Muscle of back (tissue), 11 donors: ENCODE data around the gene DRC7. TPM values are rescaled to one million over a fixed set of nuclear protein-coding genes. Genes with fewer than 3 reads are reported as not detected.

Experiments used
- DNase-seq, 3 donors: peaks; one replicate each; pipeline versions ENCODE4 v3.0.0 to v3.0.0-alpha.2; 2013
- polyA plus RNA-seq, 10 donors: library from polyadenylated mRNA; unstranded; fragments of 120-200 nt; gene quantifications; one replicate each; pipeline ENCODE4 v1.2.1, GENCODE V29; 2013; ENCODE audit not compliant: insufficient read length in 10 of 10

DRC7 gene
- polyA plus RNA-seq, 10 donors = 0.07 to 0.23 (median 0.15) TPM; not detected in 6

DNA sequence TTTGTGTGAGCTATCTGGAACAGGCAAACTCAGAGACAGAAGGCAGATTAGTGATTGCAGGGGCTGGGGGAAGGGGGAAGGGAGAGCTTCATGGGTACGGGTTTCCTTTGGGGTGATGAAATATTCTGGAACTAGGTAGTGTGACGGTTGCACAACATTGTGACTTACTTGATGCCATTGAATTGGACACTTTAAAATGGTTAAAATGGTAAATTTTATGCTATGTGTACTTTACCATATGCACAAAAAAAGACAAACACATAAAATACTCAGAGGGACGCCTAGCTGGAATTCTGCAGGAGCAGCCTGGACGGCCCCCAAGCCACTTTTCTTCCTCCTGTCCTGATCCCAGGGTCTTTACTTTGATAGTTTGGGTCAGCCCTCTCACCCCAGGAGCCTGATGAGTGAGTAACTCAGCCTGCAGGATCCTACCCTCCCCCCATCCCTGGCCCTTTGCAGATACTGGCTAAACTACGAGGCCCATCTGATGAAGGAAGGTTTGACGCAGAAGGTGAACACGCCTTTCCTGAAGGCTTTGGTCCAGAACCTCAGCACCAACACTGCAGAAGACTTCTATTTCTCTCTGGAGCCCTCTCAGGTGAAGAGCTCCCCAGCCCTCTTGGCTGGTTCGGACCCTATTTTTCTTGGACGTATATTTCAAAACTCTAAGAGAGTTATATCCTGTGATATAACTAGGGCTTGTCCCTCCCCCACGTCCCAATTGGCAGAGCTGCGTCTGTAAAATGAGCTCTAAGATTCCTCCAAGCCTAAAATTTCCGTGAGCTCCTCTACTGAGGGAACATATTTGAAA lies 18.7 kb upstream of the DRC7 start:
- DNase-seq = peak; percentile 18 to 82 (median 57)

DNA sequence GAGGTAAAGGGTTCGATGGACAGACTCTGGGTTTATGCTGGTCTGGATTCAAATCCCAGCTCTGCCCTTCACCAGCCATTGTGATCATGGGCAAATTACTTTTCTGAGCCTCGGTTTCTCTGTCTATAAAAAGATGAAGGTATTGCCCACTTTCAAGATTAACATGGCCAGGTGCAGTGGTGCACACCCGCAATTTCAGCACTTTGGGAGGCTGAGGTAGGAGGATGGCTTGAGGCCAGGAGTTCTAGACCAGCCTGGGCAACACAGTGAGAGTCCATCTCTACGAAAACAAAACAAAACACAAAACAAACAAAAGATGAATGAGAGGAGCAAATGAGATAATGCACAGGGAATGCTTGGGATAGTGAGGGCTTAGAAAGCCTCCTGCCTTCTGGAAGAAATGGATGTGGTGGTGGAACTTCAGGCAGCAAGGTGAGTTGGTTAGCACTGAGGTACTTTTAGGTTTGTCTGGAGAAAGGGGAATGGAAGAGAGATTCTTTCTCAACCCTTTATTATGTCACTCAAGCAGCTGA lies 18.0 kb upstream of the DRC7 start:
- DNase-seq = no peak

DNA sequence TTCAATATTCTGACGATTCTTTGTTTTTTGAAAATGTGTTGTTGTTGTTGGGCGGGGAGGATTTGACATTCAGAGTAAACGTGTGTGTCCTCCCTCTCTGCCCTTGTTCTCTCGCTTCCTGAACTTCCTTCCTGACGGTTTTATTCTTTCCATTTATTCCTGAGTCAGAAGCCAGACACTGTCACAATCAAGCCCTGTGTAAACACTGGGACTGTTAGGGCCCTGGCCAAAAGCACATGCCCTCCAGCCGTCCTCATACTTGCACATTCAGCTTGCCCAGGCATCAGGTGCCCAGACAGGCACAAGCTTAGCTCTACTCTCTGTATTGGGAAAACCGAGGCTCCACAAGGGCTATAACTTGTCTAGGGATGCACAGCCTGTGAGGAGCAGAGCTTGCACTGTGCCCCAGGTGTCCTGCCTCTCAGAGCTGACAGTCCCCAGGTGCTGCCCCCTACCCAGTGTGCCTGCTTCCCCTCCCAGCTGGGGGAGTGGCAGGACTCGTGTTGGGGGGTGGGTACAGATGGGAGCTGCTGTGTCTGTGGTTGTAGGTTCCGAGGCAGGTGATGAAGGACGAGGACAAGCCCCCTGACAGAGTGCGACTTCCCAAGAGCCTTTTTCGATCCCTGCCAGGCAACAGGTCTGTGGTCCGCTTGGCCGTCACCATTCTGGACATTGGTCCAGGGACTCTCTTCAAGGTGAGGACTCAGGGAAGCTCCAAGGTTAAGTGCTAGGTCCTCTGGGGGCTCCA lies 16.8 kb upstream of the DRC7 start:
- DNase-seq = no peak

DNA sequence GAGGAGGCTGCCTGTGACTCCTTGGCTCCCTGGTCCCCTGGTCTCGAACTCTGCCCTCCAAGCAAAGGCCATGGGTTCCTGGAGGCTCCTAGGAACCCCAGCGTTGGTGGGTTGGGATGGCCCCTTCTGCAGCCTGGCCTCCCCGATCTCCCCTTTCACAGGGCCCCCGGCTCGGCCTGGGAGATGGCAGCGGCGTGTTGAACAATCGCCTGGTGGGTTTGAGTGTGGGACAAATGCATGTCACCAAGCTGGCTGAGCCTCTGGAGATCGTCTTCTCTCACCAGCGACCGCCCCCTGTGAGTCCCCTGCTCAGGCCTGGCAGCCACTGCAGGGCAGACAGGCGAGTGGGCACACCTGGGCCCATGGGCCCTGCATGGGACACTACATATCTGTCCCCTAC lies 15.6 kb upstream of the DRC7 start:
- no peak for DNase-seq

DNA sequence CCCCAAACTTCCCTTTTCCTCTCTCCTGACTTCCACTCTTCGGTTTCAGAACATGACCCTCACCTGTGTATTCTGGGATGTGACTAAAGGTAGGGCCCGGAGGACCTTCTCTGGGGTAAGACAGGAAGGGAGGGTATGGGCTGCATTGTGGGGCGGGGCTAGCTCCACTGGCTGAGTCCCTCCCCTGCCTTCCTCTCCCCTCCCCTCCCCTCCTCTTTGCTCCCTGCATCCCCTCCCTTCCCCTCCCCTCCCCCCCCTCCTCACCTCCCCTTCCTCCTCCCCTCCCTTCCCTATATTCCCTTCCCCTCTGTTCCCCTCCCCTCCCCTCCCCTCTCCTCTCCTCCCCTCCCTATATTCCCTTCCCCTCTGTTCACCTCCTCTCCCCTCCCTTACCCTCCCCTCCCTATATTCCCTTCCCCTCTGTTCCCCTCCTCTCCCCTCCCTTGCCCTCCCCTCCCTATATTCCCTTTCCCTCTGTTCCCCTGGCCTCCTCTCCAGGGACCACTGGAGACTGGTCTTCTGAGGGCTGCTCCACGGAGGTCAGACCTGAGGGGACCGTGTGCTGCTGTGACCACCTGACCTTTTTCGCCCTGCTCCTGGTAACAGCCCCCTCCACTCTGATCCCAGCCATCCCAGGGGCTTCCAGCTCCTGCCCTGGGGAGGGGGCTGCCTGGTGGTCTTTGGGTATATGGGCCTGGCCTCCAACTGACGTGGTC lies 14.7 kb upstream of the DRC7 start:
- DNase-seq = no peak

DNA sequence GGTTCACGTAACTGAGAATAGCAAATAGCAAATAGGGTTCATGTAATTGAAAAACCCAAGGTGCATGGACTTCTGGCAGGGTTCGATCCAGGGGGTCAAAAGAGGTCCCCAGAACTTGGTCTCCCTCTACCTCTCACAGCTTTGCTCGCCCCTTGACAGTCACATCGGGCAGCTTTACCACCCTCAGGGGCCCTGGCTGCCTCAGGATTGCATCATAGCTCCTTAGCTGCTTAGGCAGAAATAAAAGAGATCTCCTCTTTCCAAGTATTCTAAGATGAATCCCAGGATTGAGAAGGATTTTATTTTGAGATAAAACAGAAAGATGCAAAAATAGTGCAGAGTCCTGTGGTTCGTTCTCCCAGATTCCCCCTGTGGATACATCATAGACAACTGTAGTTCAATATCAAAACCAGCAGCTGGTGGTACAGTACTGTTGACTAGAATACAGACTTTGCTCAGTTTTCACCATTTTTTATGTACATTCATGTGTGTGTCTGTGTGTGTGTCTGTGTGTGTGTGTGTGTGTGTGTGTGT lies 13.7 kb upstream of the DRC7 start:
- DNase-seq = no peak

DNA sequence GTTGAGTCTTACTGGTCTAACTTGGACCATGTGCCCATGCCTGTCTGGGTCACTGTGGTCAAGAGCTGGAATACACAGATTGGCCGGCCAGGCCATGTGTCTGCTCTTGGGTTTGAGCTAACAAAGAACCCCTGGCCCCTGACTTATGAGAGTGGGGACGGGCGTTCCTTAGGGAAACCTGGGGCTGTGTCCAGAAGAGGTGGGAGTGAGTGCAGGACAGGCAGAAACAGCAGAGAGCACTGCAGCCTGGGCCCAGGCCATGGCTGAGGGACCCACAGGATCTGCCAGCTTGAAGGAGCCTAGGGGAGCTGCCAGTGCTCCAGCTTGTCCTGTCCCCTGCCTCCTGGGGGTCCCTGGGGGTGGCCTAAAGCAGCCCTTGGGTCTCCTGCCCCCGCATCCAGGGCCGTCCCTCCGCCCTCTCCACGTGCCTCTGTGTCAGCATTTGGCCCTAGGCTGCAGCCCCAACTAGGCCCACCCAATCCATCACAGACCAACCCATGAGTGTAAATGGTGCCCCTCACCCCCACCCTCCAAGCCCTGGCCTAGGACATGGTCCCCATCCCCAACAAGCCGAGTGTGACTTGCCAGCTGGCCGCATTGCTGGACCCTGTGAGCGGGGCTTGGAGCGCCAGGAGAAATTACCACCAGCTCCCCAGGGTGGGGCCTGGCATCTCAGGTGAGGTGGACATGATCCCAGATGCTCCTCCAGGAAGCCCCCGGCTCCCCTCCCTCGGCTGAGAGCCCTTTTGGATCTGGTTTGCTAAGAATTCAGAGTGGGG lies 12.5 kb upstream of the DRC7 start:
- no peak for DNase-seq

DNA sequence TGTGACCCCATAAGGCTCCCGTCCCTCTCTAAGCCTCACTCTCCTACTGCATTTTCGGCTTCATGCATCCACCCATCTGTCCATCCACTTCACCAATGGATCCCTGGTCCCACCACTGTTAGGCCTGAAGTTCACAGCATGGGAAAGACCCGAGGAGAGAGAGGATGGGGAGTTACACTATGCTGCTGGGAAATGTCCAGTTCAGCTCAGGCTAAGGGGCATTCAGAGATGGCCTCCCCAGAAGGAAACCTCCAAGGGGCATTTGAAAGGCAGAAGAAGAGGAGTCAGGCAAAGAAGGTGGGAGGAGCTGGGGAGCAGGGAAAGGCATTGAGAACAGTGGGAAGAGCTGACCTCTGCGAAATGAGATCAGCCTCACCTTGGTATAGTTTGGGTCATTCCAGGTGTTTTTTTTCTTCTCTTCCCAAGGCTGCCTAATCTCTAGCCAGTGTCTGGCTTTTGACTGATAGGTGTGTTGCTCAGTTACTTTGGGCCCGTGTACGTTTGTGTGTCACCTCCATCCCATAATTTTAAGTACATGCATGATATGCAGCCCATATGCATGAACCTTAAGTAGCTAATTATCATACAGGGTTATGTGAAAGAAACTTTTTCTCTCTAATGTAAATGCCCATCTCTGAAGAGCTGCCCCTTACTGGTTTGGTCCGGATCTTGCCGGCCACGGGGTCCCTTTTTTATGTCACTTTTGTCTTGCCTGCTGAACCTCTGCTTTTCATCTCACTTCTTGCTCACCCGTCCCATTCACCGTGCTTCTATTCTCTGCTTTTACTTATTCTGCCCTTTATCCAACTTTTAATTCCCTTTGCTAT lies 11.6 kb upstream of the DRC7 start:
- no peak for DNase-seq

DNA sequence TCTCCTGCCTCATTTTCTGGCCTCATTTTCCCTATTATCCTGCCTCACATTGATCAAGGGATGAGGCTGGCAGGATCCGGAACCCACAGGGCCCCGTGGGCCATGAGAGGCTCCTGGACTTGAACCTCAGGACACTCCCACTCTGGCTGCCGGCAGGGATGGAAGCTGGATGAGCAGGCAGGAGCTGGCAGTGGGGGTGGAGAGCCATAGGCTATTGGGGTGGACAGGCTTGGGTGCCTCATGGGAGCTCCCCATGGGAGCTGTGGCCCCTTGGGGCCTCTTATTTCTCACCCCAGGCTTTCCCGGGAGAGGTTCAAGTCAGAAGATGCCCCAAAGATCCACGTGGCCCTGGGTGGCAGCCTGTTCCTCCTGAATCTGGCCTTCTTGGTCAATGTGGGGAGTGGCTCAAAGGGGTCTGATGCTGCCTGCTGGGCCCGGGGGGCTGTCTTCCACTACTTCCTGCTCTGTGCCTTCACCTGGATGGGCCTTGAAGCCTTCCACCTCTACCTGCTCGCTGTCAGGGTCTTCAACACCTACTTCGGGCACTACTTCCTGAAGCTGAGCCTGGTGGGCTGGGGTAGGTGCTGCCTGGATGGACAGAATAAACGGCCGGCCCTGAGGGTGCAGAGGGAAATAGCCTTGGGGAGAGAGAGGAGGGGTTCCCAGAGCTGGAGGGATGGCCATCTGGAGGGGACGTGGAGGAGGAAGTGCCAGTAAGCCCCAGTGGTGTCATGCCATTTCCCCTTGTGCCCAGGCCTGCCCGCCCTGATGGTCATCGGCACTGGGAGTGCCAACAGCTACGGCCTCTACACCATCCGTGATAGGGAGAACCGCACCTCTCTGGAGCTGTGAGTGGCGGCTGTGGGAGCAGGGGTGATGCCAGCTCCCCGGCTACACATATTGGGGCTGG lies 10.7 kb upstream of the DRC7 start:
- no peak for DNase-seq

DNA sequence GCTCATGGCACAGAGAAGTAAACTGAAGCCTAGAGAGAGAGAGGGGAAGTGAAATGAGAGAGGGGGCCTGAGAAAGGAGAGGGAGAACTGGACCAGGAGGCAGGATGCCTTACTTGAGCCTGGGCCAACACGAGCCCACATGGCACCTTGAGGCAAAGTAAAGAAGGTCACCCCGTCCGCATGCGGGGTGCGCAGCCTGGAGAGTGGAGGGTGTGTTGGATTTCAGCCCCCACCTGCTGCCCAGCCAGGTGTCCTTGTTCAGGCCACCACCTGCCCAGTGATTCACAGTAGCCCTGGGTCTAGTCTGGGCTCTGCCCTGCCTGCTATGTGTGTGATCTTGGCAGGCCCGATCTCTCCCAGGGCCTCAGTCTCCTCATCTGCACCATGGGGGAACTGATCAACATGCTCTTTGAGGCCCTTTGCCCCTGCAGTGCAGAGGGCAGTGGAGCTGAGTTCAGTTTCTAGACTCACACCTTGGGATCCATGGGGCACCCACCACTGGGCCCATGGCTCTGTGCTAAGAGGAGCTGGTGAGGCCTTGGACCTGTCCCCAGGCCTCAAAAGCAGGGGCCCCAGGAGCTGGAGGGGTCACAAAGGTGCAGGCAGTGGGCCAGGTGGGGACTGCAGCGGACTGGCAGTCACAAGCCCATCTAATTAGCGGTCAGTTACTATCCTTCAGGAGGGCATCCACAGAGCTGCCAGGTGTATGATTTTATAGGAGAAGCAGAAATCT lies 9.8 kb upstream of the DRC7 start:
- no peak for DNase-seq

DNA sequence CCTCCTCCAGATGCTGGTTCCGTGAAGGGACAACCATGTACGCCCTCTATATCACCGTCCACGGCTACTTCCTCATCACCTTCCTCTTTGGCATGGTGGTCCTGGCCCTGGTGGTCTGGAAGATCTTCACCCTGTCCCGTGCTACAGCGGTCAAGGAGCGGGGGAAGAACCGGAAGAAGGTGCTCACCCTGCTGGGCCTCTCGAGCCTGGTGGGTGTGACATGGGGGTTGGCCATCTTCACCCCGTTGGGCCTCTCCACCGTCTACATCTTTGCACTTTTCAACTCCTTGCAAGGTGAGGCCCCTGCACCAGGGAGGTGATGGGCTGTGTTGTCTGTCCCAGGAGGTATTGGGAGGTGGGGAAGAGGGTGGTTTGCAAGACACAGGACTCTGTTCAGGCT lies 9.0 kb upstream of the DRC7 start:
- DNase-seq = no peak

DNA sequence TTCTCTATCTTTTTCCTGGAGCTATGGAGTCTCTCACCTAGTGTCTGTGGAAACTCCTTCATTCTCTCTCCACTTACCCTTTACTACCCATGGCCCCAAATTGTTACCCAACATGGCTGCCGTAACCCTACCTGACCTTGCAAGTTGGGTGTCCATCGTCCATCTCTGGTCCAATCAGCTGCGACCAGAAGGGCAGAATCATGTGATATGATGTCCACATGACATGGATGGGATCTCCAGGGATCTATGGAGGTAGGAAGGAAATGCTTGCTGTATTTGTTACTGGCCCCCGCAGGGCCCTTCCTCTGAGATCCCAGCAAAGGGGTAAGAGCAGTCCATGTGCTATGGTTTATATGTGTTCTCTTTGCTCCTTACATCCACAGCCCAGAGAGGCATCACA lies 8.0 kb upstream of the DRC7 start:
- DNase-seq = no peak

DNA sequence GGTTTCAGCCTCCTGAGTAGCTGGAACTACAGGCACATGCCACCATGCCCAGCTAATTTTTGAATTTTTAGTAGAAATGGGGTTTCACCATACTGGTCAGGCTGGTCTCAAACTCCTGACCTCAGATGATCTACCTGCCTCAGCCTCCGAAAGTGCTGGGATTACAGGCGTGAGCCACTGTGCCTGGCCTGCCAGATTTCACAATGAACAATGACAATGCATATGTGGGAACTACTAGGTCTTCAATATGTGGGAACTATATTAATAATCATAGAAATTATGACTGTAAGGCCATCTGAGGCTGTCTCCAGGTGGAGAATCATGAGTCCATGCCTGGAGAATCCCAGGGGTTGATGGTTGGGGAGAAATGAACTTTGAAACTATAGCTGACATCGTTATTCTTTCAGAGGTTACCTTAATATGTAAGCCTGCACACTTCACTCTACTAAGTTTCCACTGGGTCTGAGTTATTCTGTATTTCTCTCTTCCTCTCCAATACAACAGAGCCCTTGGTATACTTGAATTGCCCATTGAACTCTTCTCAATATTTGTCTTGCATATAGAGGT lies 7.2 kb upstream of the DRC7 start:
- no peak for DNase-seq

DNA sequence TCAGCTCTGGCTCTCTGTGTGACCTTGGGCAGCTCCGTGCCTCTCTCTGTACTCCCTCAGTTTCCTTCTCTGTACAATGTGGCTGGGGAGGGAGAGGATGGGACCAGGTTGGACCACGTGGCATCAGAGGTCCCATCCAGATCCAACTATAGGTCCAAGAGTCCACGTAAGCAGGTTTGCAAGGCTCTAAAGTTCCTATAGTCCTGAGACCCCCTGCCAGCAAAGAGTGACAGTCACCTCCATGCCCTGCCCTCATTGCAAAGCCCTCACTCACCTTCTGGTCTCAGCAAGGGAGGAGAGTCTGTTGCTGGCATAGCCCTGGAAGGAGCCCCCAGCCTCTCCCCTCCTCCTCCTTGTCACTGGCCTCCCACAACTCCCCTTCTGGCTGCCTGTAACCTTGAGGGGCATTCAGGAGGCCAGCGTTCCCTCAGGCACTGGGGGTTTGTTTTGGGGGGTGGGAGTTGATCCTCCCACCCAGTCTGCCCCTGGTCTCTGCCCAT lies 6.1 kb upstream of the DRC7 start:
- DNase-seq = no peak

DNA sequence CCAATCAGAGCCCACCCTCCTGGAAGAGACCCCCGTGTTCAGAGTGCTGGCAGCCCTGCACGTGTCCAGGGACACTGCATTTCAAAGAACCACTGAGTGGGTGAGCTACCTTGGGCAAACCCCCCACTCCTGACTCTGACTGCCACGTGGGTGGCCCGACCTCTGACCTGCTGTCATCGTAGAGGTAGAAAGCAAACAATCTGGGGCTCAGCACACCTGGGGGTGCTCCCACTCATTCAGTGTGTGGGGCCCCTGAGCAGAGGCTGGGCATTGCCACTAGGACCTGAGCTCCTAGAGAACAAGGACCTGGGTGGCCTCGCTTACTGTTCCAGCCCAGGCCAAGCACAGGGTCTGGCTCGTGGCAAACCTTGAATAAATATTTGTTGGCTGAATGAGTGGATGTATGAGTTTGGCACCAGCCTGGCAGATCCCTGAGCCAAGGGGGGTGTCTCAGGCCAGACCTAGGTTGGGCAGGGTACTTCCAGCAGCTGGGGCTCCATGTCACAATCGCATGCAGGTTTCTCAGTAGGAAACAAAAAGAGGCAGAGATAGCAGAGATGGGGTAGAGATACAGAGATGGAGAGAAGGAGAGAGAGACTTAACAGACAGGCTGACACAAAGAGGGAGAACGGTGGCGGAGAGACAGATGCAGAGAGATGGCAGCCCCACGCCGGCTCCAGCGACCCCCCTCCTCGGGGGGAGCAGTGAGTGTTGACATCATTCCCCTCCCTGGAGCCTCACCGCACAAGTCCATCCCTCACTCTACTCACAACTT lies 5.4 kb upstream of the DRC7 start:
- no peak for DNase-seq

DNA sequence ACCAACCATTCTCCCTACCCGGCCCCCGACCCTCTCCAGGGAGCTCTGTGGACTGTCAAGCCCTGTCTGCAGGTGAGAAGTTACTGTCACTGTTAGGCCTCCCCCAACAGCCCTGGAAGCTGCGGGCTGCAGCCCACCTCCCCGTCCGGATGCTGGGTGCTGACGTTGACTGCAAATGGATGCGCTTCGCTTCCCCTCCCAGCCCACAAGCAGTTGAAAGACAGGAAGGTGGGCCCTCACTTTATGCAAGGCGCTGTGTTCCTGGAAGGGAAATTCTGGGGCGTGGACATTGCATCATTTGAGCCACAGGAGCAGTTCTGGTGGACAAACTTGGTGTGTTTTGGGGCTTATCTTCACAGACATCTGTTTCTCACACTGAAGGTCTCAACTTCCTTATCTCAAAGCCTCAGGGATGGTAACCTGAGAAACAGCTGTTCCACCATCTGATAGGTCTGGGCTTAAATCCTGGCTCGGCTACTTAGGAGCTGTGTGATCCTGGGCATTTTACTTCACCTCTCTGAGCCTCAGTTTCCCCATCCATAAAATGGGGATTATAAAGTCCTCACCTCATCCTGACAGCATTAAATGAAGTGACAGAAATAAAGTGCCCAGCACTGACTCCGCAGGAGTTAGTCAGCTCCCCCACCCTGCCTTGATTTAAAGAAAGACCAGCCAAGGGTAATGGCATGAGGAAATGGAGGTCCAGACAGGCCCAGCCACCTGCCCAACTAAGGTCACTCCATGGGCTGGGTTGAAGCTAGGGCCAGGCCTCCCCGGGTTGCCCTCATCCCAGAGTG lies 4.6 kb upstream of the DRC7 start:
- DNase-seq = peak in 2 of 3 donors; percentile 14 to 47
